HG03469 (cell line): ENCODE measurements around the gene SELENOH.
"Not testable (repeated sequence)": the region's sequence is repeated elsewhere in the genome, so short reads cannot be mapped to it uniquely, and the experiment has no call there.

Source experiments
- ATAC-seq: cut with Tn5 transposase; IDR thresholded peaks from one replicate; pipeline ENCODE4 v1.9.1; 2021; ENCODE audit warnings: mild to moderate bottlenecking, moderate library complexity, moderate number of reproducible peaks; ENCODE audit not compliant: unreplicated experiment

SELENOH gene

DNA sequence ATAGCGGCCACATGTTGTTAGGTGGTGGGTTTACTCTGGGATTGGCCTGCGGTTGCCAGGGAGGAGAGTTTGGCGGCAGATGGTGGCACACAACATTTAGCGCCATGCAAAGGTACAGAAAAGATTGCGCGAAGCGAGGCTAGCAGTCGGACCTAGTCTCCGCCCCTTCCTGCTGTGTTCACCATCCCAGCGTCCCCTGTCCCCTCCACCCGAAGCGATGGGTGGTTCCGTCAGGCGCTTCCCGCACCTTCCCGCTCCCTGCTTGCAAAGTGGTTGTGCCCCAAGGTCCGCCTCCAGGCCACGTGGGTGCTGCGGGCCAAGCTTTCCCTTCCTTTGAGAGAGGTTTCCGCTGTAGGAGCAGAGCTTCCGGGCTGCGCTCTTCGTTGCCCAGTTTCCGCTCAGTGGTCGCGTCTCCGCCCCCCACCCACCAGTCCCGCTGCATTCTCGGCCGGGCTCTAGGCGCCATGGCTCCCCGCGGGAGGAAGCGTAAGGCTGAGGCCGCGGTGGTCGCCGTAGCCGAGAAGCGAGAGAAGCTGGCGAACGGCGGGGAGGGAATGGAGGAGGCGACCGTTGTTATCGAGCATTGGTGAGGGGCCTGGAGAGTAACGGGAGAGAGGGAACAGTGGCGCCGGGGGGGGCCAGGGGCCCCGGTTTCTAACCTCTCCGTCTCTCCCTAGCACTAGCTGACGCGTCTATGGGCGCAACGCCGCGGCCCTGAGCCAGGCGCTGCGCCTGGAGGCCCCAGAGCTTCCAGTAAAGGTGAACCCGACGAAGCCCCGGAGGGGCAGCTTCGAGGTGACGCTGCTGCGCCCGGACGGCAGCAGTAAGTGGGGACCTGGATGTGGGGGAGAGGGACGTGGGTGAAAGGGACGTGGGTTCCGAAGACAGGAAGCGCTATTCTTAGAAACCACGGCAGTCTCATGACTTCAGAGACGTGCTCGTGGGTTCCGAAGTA is at the start of gene SELENOH:
Gene SELENOH, plus strand, starts transcription at position 360 of the 955 bp plus-strand sequence. Its CDS starts 105 bp downstream, at position 465.
- peak; percentile 83 for ATAC-seq

DNA sequence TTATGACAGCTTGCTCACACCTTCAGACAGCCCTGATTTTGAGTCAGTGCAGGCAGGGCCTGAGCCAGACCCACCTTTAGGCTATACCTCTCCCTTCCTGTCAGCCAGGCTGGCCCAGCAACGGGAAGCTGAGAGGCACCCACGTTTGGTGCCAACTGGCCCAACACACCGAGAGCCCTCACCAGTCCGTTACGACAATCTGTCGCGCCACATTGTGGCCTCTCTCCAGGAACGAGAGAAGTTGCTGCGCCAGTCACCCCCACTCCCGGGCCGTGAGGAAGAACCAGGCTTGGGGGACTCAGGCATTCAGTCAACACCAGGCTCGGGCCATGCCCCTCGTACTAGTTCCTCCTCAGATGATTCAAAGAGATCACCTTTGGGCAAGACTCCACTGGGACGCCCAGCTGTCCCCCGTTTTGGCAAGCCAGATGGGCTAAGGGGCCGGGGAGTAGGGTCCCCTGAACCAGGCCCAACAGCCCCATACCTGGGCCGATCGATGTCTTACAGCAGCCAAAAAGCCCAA is 42.4 kb upstream of the SELENOH start:
- ATAC-seq, result no peak

DNA sequence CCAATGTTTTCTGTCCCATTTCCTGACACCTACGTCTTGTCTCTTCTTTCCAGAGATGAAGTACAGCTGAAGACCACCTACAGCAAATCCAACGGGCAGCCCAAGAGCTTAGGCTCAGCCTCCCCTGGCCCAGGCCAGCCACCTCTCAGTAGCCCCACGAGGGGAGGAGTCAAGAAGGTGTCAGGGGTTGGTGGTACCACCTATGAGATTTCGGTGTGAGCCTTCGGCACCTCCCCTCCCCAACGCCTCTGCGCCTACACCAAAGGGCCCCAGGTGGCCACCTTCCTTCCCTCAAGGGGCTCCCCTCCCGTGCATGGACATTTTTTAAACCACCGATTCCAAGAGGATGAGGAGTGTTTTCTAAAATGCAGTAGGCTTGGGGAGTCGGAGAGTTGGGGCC is 41.5 kb upstream of the SELENOH start:
- no peak for ATAC-seq

GRCh38 chr11:57700425-57700824 is 40.9 kb upstream of the SELENOH start:
- ATAC-seq, result no peak

DNA sequence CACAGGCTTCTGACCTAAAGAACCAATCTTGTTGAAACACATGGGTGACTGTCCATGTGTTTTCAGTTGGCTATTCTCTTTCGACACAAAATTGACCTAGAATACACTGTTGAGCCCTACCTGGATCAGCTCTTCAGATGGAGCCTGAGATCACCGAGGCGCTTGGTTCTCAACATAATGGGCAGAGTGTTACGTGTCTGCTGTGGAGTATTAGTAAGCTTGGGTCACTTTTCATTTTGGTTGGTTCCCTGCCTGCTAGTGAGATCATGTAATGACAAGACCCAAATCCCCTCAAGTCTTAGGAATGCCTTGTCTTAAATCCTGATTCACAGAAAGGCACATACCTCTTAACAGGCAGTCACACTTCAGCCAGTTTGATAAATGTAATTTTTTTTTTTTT is 38.0 kb upstream of the SELENOH start:
- ATAC-seq, result no peak

DNA sequence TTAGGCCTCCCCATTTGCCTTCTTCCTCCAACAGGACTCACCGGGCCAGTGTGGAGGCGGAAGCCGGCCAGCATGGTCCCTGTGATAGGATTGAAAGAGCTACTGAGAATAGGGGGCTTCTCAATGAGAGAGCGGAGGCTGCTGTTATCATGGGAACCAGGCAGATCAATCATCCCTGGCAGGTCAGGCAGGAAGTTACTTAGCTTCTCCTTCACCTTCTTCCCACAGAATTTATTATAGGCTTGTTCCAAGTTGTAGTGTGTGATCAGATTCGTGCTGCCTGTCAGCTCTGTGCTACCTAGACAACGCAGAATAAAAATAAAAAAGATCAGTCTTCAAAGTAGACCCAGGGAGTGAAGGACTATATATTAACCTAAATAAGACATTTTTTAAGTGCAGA is 36.4 kb upstream of the SELENOH start:
- ATAC-seq, result no peak

GRCh38 chr11:57705432-57705831 is 35.9 kb upstream of the SELENOH start:
- not testable (repeated sequence) for ATAC-seq

DNA sequence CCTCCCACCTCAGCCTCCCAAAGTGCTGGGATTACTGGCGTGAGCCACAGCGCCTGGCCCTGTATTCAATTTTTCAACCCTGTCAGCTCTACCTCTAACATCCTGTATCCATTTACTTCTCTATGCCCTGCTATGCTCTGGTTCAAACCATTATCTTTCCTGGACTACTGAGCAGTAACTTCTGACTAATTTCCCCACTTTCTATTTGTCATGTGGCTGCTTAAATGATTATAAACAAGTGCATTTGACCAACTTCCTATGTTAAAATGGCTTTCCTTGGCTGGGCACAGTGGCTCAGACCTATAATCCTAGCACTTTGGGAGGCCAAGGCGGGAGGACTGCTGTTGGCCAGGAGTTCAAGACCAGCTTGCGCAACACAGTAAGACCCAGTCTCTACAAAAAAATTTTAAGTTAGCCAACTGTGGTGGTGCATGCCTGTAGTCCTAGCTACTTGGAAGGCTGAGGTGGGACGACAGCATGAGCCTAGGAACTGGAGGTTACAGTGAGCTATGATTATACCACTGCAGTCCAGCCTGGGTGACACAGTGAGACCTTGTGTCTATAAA is 31.4 kb upstream of the SELENOH start:
- ATAC-seq, result no peak

DNA sequence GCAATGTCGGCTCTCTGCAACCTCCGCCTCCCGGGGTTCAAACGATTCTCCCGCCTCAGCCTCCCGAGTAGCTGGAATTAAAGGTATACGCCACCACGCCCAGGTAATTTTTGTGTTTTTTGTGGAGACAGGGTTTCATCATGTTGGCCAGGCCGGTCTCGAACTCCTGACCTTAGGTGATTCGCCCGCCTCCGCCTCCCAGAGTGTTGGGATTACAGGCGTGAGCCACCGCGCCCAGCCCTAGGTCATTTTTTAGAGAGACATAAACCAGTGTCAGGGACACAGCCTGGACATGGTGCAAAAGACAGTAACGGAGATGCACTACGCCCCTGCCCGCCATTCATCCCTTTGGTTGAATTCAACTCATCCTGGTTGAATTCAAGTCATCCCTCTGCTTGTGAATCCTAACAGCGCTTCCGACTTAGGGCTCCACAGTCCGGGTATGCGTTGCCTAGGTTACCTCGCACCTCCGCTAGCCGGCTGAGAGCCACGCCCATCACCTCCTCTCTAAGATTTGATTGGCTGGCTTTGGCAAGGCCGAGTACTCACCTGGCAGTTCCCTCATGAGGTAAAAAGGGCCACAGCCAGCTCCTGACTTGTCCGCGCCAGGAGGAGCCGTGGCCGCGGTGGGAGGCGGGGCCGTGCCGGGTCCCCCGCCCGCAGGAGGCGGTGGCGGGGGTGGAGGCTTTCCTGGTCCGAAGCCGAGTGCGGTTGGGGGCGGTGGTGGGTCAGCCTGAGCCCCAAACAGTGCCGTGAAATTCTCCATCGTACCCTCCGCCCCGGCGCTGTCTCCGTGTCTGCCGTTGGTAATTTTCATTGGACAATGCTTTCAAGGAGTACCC is 29.7 kb upstream of the SELENOH start, which contains the start of gene MED19:
Gene MED19, minus strand, starts transcription at position 802 of the 842 bp plus-strand sequence. Its CDS starts 36 bp downstream, at position 766.
- ATAC-seq, result peak; percentile 34

DNA sequence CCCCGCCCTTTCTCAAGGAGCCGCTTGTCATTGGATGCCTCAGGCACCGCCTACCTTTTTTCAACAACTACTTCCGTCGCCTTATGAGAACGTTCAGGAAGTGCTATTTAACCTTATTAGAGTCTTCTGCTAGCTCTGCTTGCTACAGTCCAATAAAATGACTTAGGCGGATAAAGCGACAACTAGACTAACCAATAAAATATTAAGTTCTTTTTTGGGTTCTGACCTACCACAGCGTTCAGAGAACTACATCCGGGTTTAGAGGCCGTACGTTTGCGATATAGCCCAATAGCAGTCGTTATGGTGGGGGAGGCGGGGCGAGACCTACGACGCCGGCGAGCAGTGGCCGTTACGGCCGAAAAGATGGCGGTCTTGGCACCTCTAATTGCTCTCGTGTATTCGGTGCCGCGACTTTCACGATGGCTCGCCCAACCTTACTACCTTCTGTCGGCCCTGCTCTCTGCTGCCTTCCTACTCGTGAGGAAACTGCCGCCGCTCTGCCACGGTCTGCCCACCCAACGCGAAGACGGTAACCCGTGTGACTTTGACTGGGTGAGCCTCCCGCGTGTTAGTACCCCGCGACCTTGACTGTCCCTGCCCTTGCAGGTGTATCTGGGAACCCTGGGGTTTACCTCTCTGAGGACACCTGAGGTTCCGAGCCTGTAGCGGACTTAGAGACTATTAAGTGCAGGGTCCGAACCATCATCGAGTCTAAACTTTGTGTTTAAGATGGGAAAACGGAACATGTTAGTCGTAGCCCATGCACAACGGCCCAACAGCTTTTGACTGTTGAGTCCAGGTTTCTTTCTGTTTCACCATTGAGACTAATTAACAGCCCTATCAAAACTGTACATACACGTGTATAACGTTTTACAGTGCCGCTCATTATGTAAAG is 28.8 kb upstream of the SELENOH start, which contains the start of gene TMX2:
Gene TMX2, plus strand, starts transcription at position 338 of the 895 bp plus-strand sequence. Its CDS starts 26 bp downstream, at position 364.
- peak; percentile 95 for ATAC-seq

- ATAC-seq, result no peak
These were observed 27.5 kb upstream of the SELENOH start for GRCh38 chr11:57713835-57714234.

DNA sequence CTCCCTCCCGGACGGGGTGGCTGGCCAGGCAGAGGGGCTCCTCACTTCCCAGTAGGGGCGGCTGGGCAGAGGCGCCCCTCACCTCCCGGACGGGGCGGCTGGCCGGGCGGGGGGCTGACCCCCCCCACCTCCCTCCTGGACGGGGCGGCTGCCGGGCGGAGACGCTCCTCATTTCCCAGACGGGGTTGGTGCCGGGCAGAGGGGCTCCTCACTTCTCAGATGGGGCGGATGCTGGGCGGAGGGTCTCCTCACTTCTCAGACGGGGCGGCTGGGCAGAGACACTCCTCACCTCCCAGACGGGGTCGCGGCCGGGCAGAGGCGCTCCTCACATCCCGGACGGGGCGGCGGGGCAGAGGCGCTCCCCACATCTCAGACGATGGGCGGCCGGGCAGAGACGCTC is 24.6 kb upstream of the SELENOH start:
- not testable (repeated sequence) for ATAC-seq

GRCh38 chr11:57727185-57727584 is 14.1 kb upstream of the SELENOH start:
- no peak for ATAC-seq

DNA sequence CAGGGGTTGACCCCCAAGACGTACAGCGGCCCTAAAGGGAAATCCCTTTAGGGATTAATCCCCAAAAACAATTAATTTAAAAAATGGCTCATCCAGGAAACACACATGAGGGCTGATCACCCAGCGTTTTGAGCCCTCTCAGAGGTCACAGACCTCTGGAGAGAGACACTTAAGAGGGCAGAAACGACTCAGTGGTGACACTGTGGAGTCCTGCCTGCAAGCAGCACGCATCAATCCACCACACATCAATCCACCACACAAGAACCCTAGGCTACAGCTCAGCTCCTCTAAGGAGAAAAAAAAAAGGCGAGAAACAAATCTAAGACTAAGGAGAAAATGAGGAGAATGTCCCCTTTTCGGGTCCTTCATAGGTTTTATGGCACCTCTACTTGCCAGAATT is 12.5 kb upstream of the SELENOH start:
- ATAC-seq, result no peak

DNA sequence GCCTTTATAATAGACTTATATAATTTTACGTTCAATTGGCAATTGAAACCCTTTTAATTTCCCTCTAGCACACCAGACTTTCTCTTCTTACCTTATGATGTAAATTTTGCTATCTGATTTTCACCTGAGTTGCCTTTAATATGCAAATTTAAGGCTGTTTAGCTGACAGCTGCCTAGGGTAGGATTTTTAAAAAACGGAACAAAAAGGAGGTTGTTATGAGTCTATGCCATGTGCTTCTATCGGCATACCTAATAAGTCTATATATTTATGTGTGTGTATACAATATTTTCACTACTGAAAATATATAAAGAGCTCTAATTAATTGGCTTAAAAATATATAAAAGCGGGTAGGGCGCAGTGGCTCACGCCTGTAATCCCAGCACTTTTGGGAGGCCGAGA is 11.8 kb upstream of the SELENOH start:
- no peak for ATAC-seq

GRCh38 chr11:57732661-57733060 is 8.6 kb upstream of the SELENOH start:
- ATAC-seq, result no peak

DNA sequence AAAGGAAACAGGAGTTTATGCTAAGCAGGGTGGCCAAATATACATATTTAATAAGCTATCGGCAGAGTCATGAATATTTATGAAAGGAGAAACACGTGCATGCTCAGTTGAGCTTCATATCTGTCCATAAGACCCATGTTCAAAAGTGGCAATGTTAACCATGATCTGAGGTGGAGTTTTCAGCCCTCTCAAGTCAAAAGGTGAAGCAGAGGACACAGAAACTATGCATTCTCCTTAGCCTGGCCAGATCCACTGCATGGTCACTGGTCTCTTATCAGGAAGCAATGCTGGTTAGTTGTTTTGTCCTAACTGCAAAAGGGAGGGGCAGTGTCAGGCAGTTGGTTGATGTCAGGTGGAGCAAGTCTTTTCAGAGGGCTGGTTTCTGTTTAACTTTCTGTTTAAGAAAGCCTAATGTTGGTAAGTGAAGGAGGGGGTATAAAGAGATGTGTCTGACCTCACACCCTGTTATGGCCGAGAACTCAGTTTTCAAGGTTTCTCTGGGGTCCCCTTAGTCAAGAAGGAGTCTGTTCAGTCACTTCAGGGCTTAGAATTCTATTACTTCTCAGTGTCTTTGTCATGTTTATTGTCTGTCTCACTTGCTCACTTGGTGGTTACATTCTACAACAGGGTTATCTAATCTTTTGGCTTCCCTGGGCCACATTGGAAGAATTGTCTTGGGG is 5.5 kb upstream of the SELENOH start:
- no peak for ATAC-seq

GRCh38 chr11:57742087-57742452 is 779 bp downstream of the SELENOH start:
- no peak for ATAC-seq

- ATAC-seq, result no peak
These were observed 3.1 kb downstream of the SELENOH start for GRCh38 chr11:57744357-57744756.
